Activated T-helper 17 cell treated with anti-CD3 and anti-CD28 coated beads, Interleukin-2, amount 50 U/mL, for 72 hours (primary cell): Measurements from ENCODE around the gene POR. TPM values are rescaled to one million over a fixed set of nuclear protein-coding genes. Genes with fewer than 3 reads are reported as not detected.

ENCODE experiments used
- ATAC-seq: fragments of 150-1000 bp; cut with Tn5 transposase; replicated peaks from 2 replicates; pipeline ENCODE4 v1.10.0; 2021; ENCODE audit warnings: mild to moderate bottlenecking, moderate library complexity
- H3K27ac Mint-ChIP-seq: one replicate; pipeline ENCODE4 v1.8.0; 2022; ENCODE audit warnings: mixed read lengths
- H3K27me3 Mint-ChIP-seq: one replicate; pipeline ENCODE4 v1.8.0; 2022; ENCODE audit warnings: mixed read lengths
- H3K36me3 Mint-ChIP-seq: one replicate; pipeline ENCODE4 v1.8.0; 2022; ENCODE audit warnings: low read depth, mild to moderate bottlenecking, mixed read lengths
- H3K4me1 Mint-ChIP-seq: one replicate; pipeline ENCODE4 v1.8.0; 2022; ENCODE audit warnings: mixed read lengths
- H3K4me3 Mint-ChIP-seq: one replicate; pipeline ENCODE4 v1.8.0; 2022; ENCODE audit warnings: mild to moderate bottlenecking, mixed read lengths
- H3K9me3 Mint-ChIP-seq: one replicate; pipeline ENCODE4 v1.8.0; 2022; ENCODE audit warnings: mixed read lengths
- total RNA-seq, 2 donors: library from RNA; stranded (reverse); gene quantifications; one replicate each; pipeline ENCODE4 v1.2.3, GENCODE V29; 2022

POR gene
- total RNA-seq, 2 donors from 2014 or later: 24.4 to 53.7 TPM

GRCh38 chr7:75916685-75917634 is 2.0 kb downstream of the POR start:
- Mint-ChIP-seq H3K4me3 (peak overlapping the region; percentile 87), H3K9me3 (no peaks in the 10 kb centered on the region), H3K27me3 (no peaks in the 10 kb centered on the region), H3K36me3 (no peaks in the 10 kb centered on the region), H3K27ac (no peak overlapping the region), H3K4me1 (peaks cover 22% of the 10 kb centered on the region)
- no peak for ATAC-seq

GRCh38 chr7:75920431-75921161 is 5.6 kb downstream of the POR start:
- H3K36me3 Mint-ChIP-seq: no peaks in the 10 kb centered on the region
- peak; percentile 97 for ATAC-seq
- peaks cover 22% of the 10 kb centered on the region for H3K4me1 Mint-ChIP-seq
- no peaks in the 10 kb centered on the region for H3K9me3 Mint-ChIP-seq
- peak overlapping the region; percentile 9 for H3K4me3 Mint-ChIP-seq
- H3K27me3 Mint-ChIP-seq: no peaks in the 10 kb centered on the region
- peak overlapping the region; percentile 13 for H3K27ac Mint-ChIP-seq

GRCh38 chr7:75921479-75921878 is 6.5 kb downstream of the POR start:
- Mint-ChIP-seq H3K9me3 (no peaks in the 10 kb centered on the region), H3K4me3 (no peak overlapping the region), H3K27me3 (no peaks in the 10 kb centered on the region), H3K27ac (peak overlapping the region; percentile 61), H3K36me3 (no peaks in the 10 kb centered on the region), H3K4me1 (peaks cover 17% of the 10 kb centered on the region)
- ATAC-seq: no peak

GRCh38 chr7:75922966-75923603 is 8.1 kb downstream of the POR start:
- Mint-ChIP-seq H3K27me3 (no peaks in the 10 kb centered on the region), H3K36me3 (no peaks in the 10 kb centered on the region), H3K4me3 (no peak overlapping the region), H3K9me3 (no peaks in the 10 kb centered on the region), H3K4me1 (peaks cover 17% of the 10 kb centered on the region), H3K27ac (no peak overlapping the region)
- ATAC-seq: no peak

GRCh38 chr7:75924256-75924655 is 9.3 kb downstream of the POR start:
- Mint-ChIP-seq H3K4me1 (peaks cover 14% of the 10 kb centered on the region), H3K4me3 (no peak overlapping the region), H3K27ac (no peak overlapping the region), H3K9me3 (no peaks in the 10 kb centered on the region), H3K36me3 (no peaks in the 10 kb centered on the region), H3K27me3 (no peaks in the 10 kb centered on the region)
- no peak for ATAC-seq

GRCh38 chr7:75924889-75925288 is 9.9 kb downstream of the POR start:
- Mint-ChIP-seq H3K27ac (no peak overlapping the region), H3K36me3 (no peaks in the 10 kb centered on the region), H3K4me3 (no peak overlapping the region), H3K9me3 (no peaks in the 10 kb centered on the region), H3K27me3 (no peaks in the 10 kb centered on the region), H3K4me1 (peaks cover 14% of the 10 kb centered on the region)
- ATAC-seq: no peak

- Mint-ChIP-seq H3K4me1 (peaks cover 8% of the 10 kb centered on the region), H3K4me3 (no peak overlapping the region), H3K9me3 (no peaks in the 10 kb centered on the region), H3K27me3 (no peaks in the 10 kb centered on the region), H3K27ac (no peak overlapping the region), H3K36me3 (no peaks in the 10 kb centered on the region)
- no peak for ATAC-seq
Measured at GRCh38 chr7:75925717-75926435, 10.9 kb downstream of the POR start.

GRCh38 chr7:75928568-75928914 is 13.6 kb downstream of the POR start:
- peak overlapping the region; percentile 35 for H3K4me3 Mint-ChIP-seq
- H3K4me1 Mint-ChIP-seq: peaks cover 10% of the 10 kb centered on the region
- H3K27ac Mint-ChIP-seq: peak overlapping the region; percentile 74
- H3K36me3 Mint-ChIP-seq: no peaks in the 10 kb centered on the region
- peak; percentile 78 for ATAC-seq
- H3K9me3 Mint-ChIP-seq: no peaks in the 10 kb centered on the region
- no peaks in the 10 kb centered on the region for H3K27me3 Mint-ChIP-seq

GRCh38 chr7:75931680-75932079 is 16.7 kb downstream of the POR start:
- no peak for ATAC-seq
- no peak overlapping the region for H3K27ac Mint-ChIP-seq
- peaks cover 10% of the 10 kb centered on the region for H3K4me1 Mint-ChIP-seq
- H3K27me3 Mint-ChIP-seq: no peaks in the 10 kb centered on the region
- no peaks in the 10 kb centered on the region for H3K9me3 Mint-ChIP-seq
- no peak overlapping the region for H3K4me3 Mint-ChIP-seq
- H3K36me3 Mint-ChIP-seq: no peaks in the 10 kb centered on the region

- Mint-ChIP-seq H3K27ac (no peak overlapping the region), H3K27me3 (no peaks in the 10 kb centered on the region), H3K9me3 (no peaks in the 10 kb centered on the region), H3K4me3 (no peak overlapping the region), H3K4me1 (no peaks in the 10 kb centered on the region), H3K36me3 (no peaks in the 10 kb centered on the region)
- ATAC-seq: no peak
Measured at GRCh38 chr7:75937958-75938786, 23.2 kb downstream of the POR start.

- no peak overlapping the region for H3K4me3 Mint-ChIP-seq
- ATAC-seq: no peak
- H3K27ac Mint-ChIP-seq: no peak overlapping the region
- no peaks in the 10 kb centered on the region for H3K36me3 Mint-ChIP-seq
- H3K9me3 Mint-ChIP-seq: no peaks in the 10 kb centered on the region
- no peaks in the 10 kb centered on the region for H3K27me3 Mint-ChIP-seq
- no peaks in the 10 kb centered on the region for H3K4me1 Mint-ChIP-seq
Measured at GRCh38 chr7:75938921-75939320, 24.0 kb downstream of the POR start.

GRCh38 chr7:75943864-75944263 is 28.9 kb downstream of the POR start:
- H3K36me3 Mint-ChIP-seq: no peaks in the 10 kb centered on the region
- no peaks in the 10 kb centered on the region for H3K27me3 Mint-ChIP-seq
- no peaks in the 10 kb centered on the region for H3K9me3 Mint-ChIP-seq
- H3K4me1 Mint-ChIP-seq: peaks cover 11% of the 10 kb centered on the region
- no peak overlapping the region for H3K4me3 Mint-ChIP-seq
- no peak for ATAC-seq
- H3K27ac Mint-ChIP-seq: no peak overlapping the region

GRCh38 chr7:75944507-75944906 is 29.6 kb downstream of the POR start:
- Mint-ChIP-seq H3K27ac (peak overlapping the region; percentile 34), H3K4me1 (peaks cover 13% of the 10 kb centered on the region), H3K9me3 (no peaks in the 10 kb centered on the region), H3K4me3 (no peak overlapping the region), H3K27me3 (no peaks in the 10 kb centered on the region), H3K36me3 (no peaks in the 10 kb centered on the region)
- ATAC-seq: peak; percentile 48
